ENCODE data around the gene CACNA1C.

- TF ChIP-seq NFXL1 (IDR thresholded peaks at IDR 0.05; ENCODE audit: borderline replicate concordance) (no peak), EP300 (IDR thresholded peaks at IDR 0.05; ENCODE audit: borderline replicate concordance in 1 of 2, control insufficient read depth in 1 of 2, low read depth in 2 of 2, low read length in 2 of 2) (no peak), MAX (IDR thresholded peaks at IDR 0.05; ENCODE audit: low read depth, low read length) (no peak), CTCF (IDR thresholded peaks at IDR 0.05 in 2 of 3, conservative IDR thresholded peaks at IDR 0.05 in 1 of 3; ENCODE audit: control insufficient read depth in 2 of 3, extremely low read depth in 1 of 3, insufficient read depth in 1 of 3, low read depth in 3 of 3, low read length in 3 of 3) (no peak), CREB1 (IDR thresholded peaks at IDR 0.05; ENCODE audit: low read depth) (no peak), FOXK2 (IDR thresholded peaks at IDR 0.05) (no peak), RFX5 (IDR thresholded peaks at IDR 0.05; ENCODE audit: low read depth, low read length) (no peak), ZNF384 (IDR thresholded peaks at IDR 0.05; ENCODE audit: borderline replicate concordance, low read depth, low read length) (no peak), EZH2 (IDR thresholded peaks at IDR 0.05; ENCODE audit: borderline replicate concordance, control insufficient read depth, low read depth, low read length) (no peak)
- TF ChIP-seq, protein P1, sequence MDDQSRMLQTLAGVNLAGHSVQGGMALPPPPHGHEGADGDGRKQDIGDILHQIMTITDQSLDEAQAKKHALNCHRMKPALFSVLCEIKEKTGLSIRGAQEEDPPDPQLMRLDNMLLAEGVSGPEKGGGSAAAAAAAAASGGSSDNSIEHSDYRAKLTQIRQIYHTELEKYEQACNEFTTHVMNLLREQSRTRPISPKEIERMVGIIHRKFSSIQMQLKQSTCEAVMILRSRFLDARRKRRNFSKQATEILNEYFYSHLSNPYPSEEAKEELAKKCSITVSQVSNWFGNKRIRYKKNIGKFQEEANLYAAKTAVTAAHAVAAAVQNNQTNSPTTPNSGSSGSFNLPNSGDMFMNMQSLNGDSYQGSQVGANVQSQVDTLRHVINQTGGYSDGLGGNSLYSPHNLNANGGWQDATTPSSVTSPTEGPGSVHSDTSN (IDR thresholded peaks at IDR 0.05; ENCODE audit: insufficient replicate concordance, low read depth, low read length), result no peak
Measured at GRCh38 chr12:2422591-2422990, 369.8 kb downstream of the CACNA1C start.

Data from GM12878 (cell line).